GM12878 (cell line): Measurements from ENCODE around the gene WHRN. TPM values are rescaled to one million over a fixed set of nuclear protein-coding genes. Genes with fewer than 3 reads are reported as not detected.
A peak's percentile ranks its signal among the peaks of the same experiment; 100 is the strongest.

Experiments used
- ATAC-seq: fragments of 200-7000 bp; cut with Tn5 transposase; 3 replicates; pipeline ENCODE4 v1.9.1; 2020; ENCODE audit warnings: mild to moderate bottlenecking, moderate library complexity
- BruUV-seq: library from RNA; stranded (reverse); fragments of 400-500 nt; replicated peaks from 2 replicates; lab custom pipeline; 2021; lab: Mats Ljungman, UMichigan
- CTCF ChIA-PET: fragments of 300-600 bp; sonication (Branson Sonifier 250); formaldehyde crosslinking; extraction: SDS; loops from one replicate; lab custom pipeline; 2021; ENCODE audit warnings: inconsistent platforms; lab: Yijun Ruan, JAX
- POLR2A ChIA-PET: fragments of 350-600 bp; formaldehyde crosslinking; extraction: SDS; loops from one replicate; lab custom pipeline; 2021; ENCODE audit warnings: inconsistent platforms; lab: Charles Lee
- RAD21 ChIA-PET: fragments of 300-600 bp; sonication (Branson Sonifier 250); formaldehyde crosslinking; loops from one replicate; lab custom pipeline; 2023; ENCODE audit warnings: antibody characterized with exemption; ENCODE audit not compliant: unreplicated experiment; lab: Charles Lee
- SMC1A ChIA-PET: fragments of 300-600 bp; sonication (Branson Sonifier 250); formaldehyde crosslinking; loops from one replicate; lab custom pipeline; 2023; ENCODE audit not compliant: unreplicated experiment, uncharacterized antibody; lab: Charles Lee
- DNase-seq: peaks from one replicate; pipeline ENCODE4 v3.0.0-alpha.2; 2011; ENCODE audit warnings: low read depth, low spot score
- FAIRE-seq: peaks from 3 replicates; lab custom pipeline; 2011; peaks lifted over from hg19 to GRCh38; lab: Jason Lieb, UNC
- H2AFZ ChIP-seq: 2 replicates; pipeline ENCODE4 v1.6.0; 2011; ENCODE audit warnings: low read depth, low read length, control low read depth; ENCODE audit not compliant: control insufficient read depth
- H3K27ac ChIP-seq: 2 replicates; pipeline ENCODE4 v1.5.1; 2011; ENCODE audit warnings: control low read depth; ENCODE audit not compliant: control insufficient read depth, insufficient read depth
- H3K27me3 ChIP-seq, 2 experiments: replicated peaks in 1 of 2; 2 replicates each; pipeline versions ENCODE4 v1.6.0 to v1.6.1; 2011; ENCODE audit warnings: low read length in 1 of 2; ENCODE audit not compliant: control insufficient read depth in 2 of 2, insufficient read depth in 2 of 2
- H3K36me3 ChIP-seq, 2 experiments: 2 replicates each; pipeline ENCODE4 v1.5.1; 2011; ENCODE audit warnings: low read length in 1 of 2; ENCODE audit not compliant: control insufficient read depth in 2 of 2, insufficient read depth in 2 of 2
- H3K4me1 ChIP-seq: 2 replicates; pipeline ENCODE4 v1.6.1; 2011; ENCODE audit warnings: mild to moderate bottlenecking, low read length, moderate library complexity, mixed read lengths; ENCODE audit not compliant: control insufficient read depth, insufficient read depth
- H3K4me2 ChIP-seq: 2 replicates; pipeline ENCODE4 v1.6.0; 2011; ENCODE audit warnings: control low read depth; ENCODE audit not compliant: control insufficient read depth, insufficient read depth
- H3K4me3 ChIP-seq: fragments of 200-600 bp; sonication (generic); 2 replicates; pipeline ENCODE4 v1.5.1; 2016
- H3K79me2 ChIP-seq: 2 replicates; pipeline ENCODE4 v1.6.0; 2011; ENCODE audit warnings: low read length; ENCODE audit not compliant: control insufficient read depth, insufficient read depth
- H3K9ac ChIP-seq: 2 replicates; pipeline ENCODE4 v1.8.0; 2011; ENCODE audit warnings: low read length, control low read depth, mixed read lengths; ENCODE audit not compliant: control insufficient read depth, insufficient read depth
- H3K9me3 ChIP-seq: replicated peaks from 3 replicates; pipeline ENCODE4 v1.5.1; 2011; ENCODE audit warnings: mild to moderate bottlenecking, low read length; ENCODE audit not compliant: control insufficient read depth, insufficient read depth
- H4K20me1 ChIP-seq: 2 replicates; pipeline ENCODE4 v1.6.0; 2011; ENCODE audit not compliant: control insufficient read depth, insufficient read depth
- BRCA1 ChIP-seq: IDR thresholded peaks from 2 replicates; pipeline ENCODE4 v1.6.1; 2011; ENCODE audit warnings: low read depth, low read length, improper control_type of control experiment
- CBFB ChIP-seq: IDR thresholded peaks from 2 replicates; pipeline ENCODE4 v1.6.1; 2016; ENCODE audit warnings: antibody characterized with exemption, low read depth
- EED ChIP-seq: sonication (generic); IDR thresholded peaks from 2 replicates; pipeline ENCODE4 v1.6.1; 2016; ENCODE audit warnings: antibody characterized with exemption, low read depth
- EZH2 ChIP-seq: IDR thresholded peaks from 2 replicates; pipeline ENCODE4 v1.6.1; 2012; ENCODE audit warnings: low read depth, mild to moderate bottlenecking, control low read depth, inconsistent platforms, low read length, borderline replicate concordance; ENCODE audit not compliant: control insufficient read depth
- HDAC2 ChIP-seq: fragments of 200-600 bp; sonication (generic); IDR thresholded peaks from 2 replicates; pipeline ENCODE4 v1.6.1; 2017
- MYC ChIP-seq: IDR thresholded peaks from 2 replicates; pipeline ENCODE4 v1.6.1; 2011; ENCODE audit warnings: mild to moderate bottlenecking, low read length, moderate library complexity, inconsistent platforms; ENCODE audit not compliant: insufficient read depth, insufficient replicate concordance, insufficient read length, severe bottlenecking
- NFYA ChIP-seq: IDR thresholded peaks from 2 replicates; pipeline ENCODE4 v1.6.1; 2011; ENCODE audit warnings: low read depth, mild to moderate bottlenecking, low read length, improper control_type of control experiment, borderline replicate concordance
- POLR2A ChIP-seq: IDR thresholded peaks from 2 replicates; pipeline ENCODE4 v1.6.1; 2011; ENCODE audit warnings: low read depth, mild to moderate bottlenecking, low read length
- SUPT20H ChIP-seq: IDR thresholded peaks from 2 replicates; pipeline ENCODE4 v1.6.1; 2011; ENCODE audit warnings: low read depth, mild to moderate bottlenecking, low read length, moderate library complexity, borderline replicate concordance; ENCODE audit not compliant: control insufficient read depth
- ZNF207 ChIP-seq: fragments of 450-650 bp; IDR thresholded peaks from 2 replicates; pipeline ENCODE4 v1.6.1; 2014; ENCODE audit warnings: antibody characterized with exemption, mild to moderate bottlenecking, borderline replicate concordance
- WGBS: methylation state at CpG from one replicate; pipeline ENCODE4 v1.1.6; 2016; ENCODE audit warnings: low lambda C conversion rate; ENCODE audit not compliant: insufficient replicate concordance, insufficient coverage; ENCODE audit errors: missing lambda C conversion rate; 5-methylcytosine and 5-hydroxymethylcytosine counted together
- in situ Hi-C: fragments of 300-500 bp; cut with MboI; formaldehyde crosslinking; loops from 9 replicates; pipeline ENCODE4 v1.14.3; 2018; ENCODE audit warnings: mixed read lengths
- intact Hi-C: fragments of 100-400 bp; cut with micrococcal nuclease; formaldehyde crosslinking; loops from one replicate; pipeline ENCODE4 v1.14.2; 2022; ENCODE audit not compliant: unreplicated experiment
- polyA plus RNA-seq, 11 experiments: library from polyadenylated mRNA; depleted of rRNA in 4 of 11; unstranded in 6 of 11; stranded (reverse) in 5 of 11; fragments of >200 nt; fragmentation: Nextera tagmentation in 4 of 11; fragmentation: Illumina TruSeq in 1 of 11; extraction: Ambion mirVana in 4 of 11; extraction: Trizol in 1 of 11; gene quantifications; 1 replicate in 1 of 11; 2 replicates in 10 of 11; pipeline versions ENCODE4 v1.2.1 to v1.2.3, GENCODE V29; 2011 to 2016; ENCODE audit warnings: inconsistent platforms in 2 of 11, missing spikeins in 2 of 11, low read depth in 1 of 11
- total RNA-seq, 4 experiments: library from RNA; depleted of rRNA in 3 of 4; stranded (reverse); fragments of >200 nt in 3 of 4; fragmentation: Illumina TruSeq in 1 of 4; extraction: Trizol in 1 of 4; gene quantifications; 2 replicates each; pipeline versions ENCODE4 v1.2.1 to v1.2.3, GENCODE V29; 2013 to 2021
- TF ChIP-seq, protein P1 (sequence below): fragments of 450-650 bp; IDR thresholded peaks from 2 replicates; pipeline ENCODE4 v1.6.1; 2017; ENCODE audit warnings: antibody characterized with exemption, mild to moderate bottlenecking, moderate library complexity
- TF ChIP-seq, protein P2 (sequence below): fragments of 150-350 bp; IDR thresholded peaks from 2 replicates; pipeline ENCODE4 v1.6.1; 2014; ENCODE audit warnings: mild to moderate bottlenecking, low read depth, low read length

Gene WHRN
- total and polyA plus RNA-seq, 10 of the 15 experiments (the other 5 are each of a cell fraction or from before 2014, with no cell fraction given), result 0.04 to 18.2 (median 0.68) TPM; not detected in 1

DNA sequence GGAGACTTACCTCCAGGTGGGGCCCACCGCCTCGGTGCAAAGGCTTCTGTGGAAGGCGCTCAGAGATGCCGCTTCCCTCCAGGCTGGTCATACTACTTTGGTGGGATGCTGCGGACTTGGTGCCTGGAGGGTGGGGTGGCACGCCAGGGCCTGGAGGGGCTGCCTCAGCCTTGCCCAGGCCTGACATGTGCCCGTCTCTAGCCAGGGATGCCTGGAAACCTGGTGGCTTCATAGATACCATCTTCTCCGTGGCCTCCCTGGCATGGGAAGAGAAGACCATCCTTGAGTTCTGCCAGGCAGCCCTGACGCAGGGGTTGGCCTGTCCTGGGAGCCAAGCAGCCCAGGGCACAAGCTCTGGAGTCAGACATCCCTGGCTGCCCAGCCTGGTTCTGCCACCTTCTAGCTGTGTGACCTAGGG is 147.4 kb downstream of the WHRN start:
- WGBS, result 94% methylated on average over 9 of the region's 9 CpGs
- ChIA-PET SMC1A (no interaction called here), RAD21 (no interaction called here), CTCF (interaction anchor here (1.0 kb wide), 1 partner anchor 129 kb away, joined by 3 read pairs; no protein-coding TSS in a partner anchor), POLR2A (no interaction called here)
- Histone ChIP-seq H2AFZ (no peak overlapping the region), H4K20me1 (peaks cover 2% of the 10 kb centered on the region; the same call in 1 of the 2 replicates), H3K9me3 (no peaks in the 10 kb centered on the region), H3K4me1 (no peaks in the 10 kb centered on the region), H3K27ac (no peak overlapping the region), H3K27me3 (no peaks in the 10 kb centered on the region), H3K9ac (no peak overlapping the region), H3K4me3 (no peak overlapping the region), H3K79me2 (no peaks in the 10 kb centered on the region), H3K4me2 (no peak overlapping the region), H3K36me3 (peaks cover 55 to 74% of the 10 kb centered on the region in 2 experiments)
- DNase-seq (no peak), ATAC-seq (no peak), FAIRE-seq (no peak)
- in situ Hi-C loops, result no loop called here
- intact Hi-C loops, result no loop called here
- no TSS peak for BruUV-seq
- TF ChIP-seq, protein P1, sequence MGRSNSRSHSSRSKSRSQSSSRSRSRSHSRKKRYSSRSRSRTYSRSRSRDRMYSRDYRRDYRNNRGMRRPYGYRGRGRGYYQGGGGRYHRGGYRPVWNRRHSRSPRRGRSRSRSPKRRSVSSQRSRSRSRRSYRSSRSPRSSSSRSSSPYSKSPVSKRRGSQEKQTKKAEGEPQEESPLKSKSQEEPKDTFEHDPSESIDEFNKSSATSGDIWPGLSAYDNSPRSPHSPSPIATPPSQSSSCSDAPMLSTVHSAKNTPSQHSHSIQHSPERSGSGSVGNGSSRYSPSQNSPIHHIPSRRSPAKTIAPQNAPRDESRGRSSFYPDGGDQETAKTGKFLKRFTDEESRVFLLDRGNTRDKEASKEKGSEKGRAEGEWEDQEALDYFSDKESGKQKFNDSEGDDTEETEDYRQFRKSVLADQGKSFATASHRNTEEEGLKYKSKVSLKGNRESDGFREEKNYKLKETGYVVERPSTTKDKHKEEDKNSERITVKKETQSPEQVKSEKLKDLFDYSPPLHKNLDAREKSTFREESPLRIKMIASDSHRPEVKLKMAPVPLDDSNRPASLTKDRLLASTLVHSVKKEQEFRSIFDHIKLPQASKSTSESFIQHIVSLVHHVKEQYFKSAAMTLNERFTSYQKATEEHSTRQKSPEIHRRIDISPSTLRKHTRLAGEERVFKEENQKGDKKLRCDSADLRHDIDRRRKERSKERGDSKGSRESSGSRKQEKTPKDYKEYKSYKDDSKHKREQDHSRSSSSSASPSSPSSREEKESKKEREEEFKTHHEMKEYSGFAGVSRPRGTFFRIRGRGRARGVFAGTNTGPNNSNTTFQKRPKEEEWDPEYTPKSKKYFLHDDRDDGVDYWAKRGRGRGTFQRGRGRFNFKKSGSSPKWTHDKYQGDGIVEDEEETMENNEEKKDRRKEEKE, result no peak
- TF ChIP-seq POLR2A (peak; percentile 24; the same call in 1 of the 2 replicates), EZH2 (no peak)

DNA sequence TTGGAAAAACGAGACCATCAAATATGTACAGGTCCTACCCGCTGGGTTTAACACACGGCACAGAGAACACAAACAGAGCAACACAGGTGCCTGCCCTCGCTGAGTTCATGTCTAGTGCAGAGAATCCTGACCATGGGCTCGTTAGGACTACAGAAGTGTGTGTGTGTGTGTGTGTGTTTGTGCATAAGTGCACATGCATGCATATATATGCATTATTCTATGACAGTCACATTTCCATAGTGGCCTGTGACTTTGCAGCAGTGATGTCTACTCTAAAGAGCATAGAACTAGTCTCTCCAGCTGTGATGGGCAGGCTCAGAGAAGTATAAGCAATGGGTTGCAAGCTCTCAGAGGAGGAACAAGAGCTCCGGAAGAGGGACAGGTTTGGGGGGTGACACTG is 147.9 kb downstream of the WHRN start:
- ChIA-PET RAD21 (no interaction called here), SMC1A (interaction anchor here (2.0 kb wide), 1 partner anchor 33 kb away, joined by 6 read pairs; no protein-coding TSS in a partner anchor), CTCF (interaction anchor here (1.0 kb wide), 1 partner anchor 129 kb away, joined by 3 read pairs; no protein-coding TSS in a partner anchor), POLR2A (no interaction called here)
- no peaks in the 10 kb centered on the region for H3K27me3 ChIP-seq
- no peak overlapping the region for H3K27ac ChIP-seq
- DNase-seq, result no peak
- H3K4me1 ChIP-seq, result no peaks in the 10 kb centered on the region
- H3K9me3 ChIP-seq, result no peaks in the 10 kb centered on the region
- no peak for FAIRE-seq
- BruUV-seq, result no TSS peak
- no peak overlapping the region for H3K9ac ChIP-seq
- no peaks in the 10 kb centered on the region for H3K79me2 ChIP-seq
- peaks cover 2% of the 10 kb centered on the region; the same call in 1 of the 2 replicates for H4K20me1 ChIP-seq
- H3K4me3 ChIP-seq, result no peak overlapping the region
- intact Hi-C loops, result no loop called here
- in situ Hi-C loops, result no loop called here
- H2AFZ ChIP-seq, result no peak overlapping the region
- H3K4me2 ChIP-seq, result no peak overlapping the region
- H3K36me3 ChIP-seq, result peaks cover 51 to 68% of the 10 kb centered on the region in 2 experiments
- ATAC-seq, result no peak
- WGBS, result 61% methylated on average over 6 of the region's 6 CpGs
- TF ChIP-seq SUPT20H, result no peak
- TF ChIP-seq, protein P2, sequence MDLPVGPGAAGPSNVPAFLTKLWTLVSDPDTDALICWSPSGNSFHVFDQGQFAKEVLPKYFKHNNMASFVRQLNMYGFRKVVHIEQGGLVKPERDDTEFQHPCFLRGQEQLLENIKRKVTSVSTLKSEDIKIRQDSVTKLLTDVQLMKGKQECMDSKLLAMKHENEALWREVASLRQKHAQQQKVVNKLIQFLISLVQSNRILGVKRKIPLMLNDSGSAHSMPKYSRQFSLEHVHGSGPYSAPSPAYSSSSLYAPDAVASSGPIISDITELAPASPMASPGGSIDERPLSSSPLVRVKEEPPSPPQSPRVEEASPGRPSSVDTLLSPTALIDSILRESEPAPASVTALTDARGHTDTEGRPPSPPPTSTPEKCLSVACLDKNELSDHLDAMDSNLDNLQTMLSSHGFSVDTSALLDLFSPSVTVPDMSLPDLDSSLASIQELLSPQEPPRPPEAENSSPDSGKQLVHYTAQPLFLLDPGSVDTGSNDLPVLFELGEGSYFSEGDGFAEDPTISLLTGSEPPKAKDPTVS, result no peak
- no peak for TF ChIP-seq ZNF207
- TF ChIP-seq HDAC2, result no peak
- TF ChIP-seq EED, result no peak
- no peak for TF ChIP-seq MYC
- no peak for TF ChIP-seq CBFB
- TF ChIP-seq NFYA, result no peak
- no peak for TF ChIP-seq BRCA1
